Tibial artery (tissue), 4 donors: ENCODE measurements around the gene TMA7.
"Not testable (repeated sequence)": the region's sequence is repeated elsewhere in the genome, so short reads cannot be mapped to it uniquely, and the experiment has no call there.

Experiments used
- DNase-seq, 2 donors: peaks; one replicate each; pipeline ENCODE4 v3.0.0-alpha.2; 2019
- H3K27ac ChIP-seq, 2 donors: fragments of 200-600 bp; sonication (generic) in 1 of 2; 1 replicate in 1 of 2; 2 replicates in 1 of 2; pipeline ENCODE4 v1.5.1; 2018 to 2019; ENCODE audit warnings: mild to moderate bottlenecking in 1 of 2
- H3K27me3 ChIP-seq, 2 donors: fragments of 200-600 bp; sonication (generic) in 1 of 2; one replicate each; pipeline versions ENCODE4 v1.5.1 to v1.6.0; 2016 to 2019
- H3K36me3 ChIP-seq, 3 donors: fragments of 200-600 bp; sonication (generic) in 2 of 3; one replicate each; pipeline ENCODE4 v1.5.1; 2016 to 2019; ENCODE audit warnings: mild to moderate bottlenecking in 2 of 3
- H3K4me1 ChIP-seq, 4 donors: fragments of 200-600 bp; sonication (generic) in 2 of 4; 1 replicate in 3 of 4; 2 replicates in 1 of 4; pipeline ENCODE4 v1.5.1; 2016 to 2019
- H3K4me3 ChIP-seq, 2 donors: fragments of 200-600 bp; sonication (generic) in 1 of 2; 1 replicate in 1 of 2; 2 replicates in 1 of 2; pipeline ENCODE4 v1.5.1; 2018 to 2019; ENCODE audit warnings: mild to moderate bottlenecking in 2 of 2
- H3K9me3 ChIP-seq, 3 donors: fragments of 200-600 bp; sonication (generic) in 1 of 3; one replicate each; pipeline ENCODE4 v1.5.1; 2016 to 2019
- intact Hi-C: fragments of 100-400 bp; cut with DNase I; formaldehyde crosslinking; loops from one replicate; pipeline ENCODE4 v1.15.0; 2023; ENCODE audit warnings: low total_unique reads
- TF ChIP-seq, protein P1 (sequence below), 2 experiments: fragments of 200-600 bp in 1 of 2; fragments of 450-650 bp in 1 of 2; IDR thresholded peaks; one replicate each; pipeline ENCODE4 v1.5.1; 2017 to 2019; ENCODE audit warnings: antibody characterized with exemption in 2 of 2, mild to moderate bottlenecking in 1 of 2, moderate library complexity in 1 of 2

Gene TMA7

DNA sequence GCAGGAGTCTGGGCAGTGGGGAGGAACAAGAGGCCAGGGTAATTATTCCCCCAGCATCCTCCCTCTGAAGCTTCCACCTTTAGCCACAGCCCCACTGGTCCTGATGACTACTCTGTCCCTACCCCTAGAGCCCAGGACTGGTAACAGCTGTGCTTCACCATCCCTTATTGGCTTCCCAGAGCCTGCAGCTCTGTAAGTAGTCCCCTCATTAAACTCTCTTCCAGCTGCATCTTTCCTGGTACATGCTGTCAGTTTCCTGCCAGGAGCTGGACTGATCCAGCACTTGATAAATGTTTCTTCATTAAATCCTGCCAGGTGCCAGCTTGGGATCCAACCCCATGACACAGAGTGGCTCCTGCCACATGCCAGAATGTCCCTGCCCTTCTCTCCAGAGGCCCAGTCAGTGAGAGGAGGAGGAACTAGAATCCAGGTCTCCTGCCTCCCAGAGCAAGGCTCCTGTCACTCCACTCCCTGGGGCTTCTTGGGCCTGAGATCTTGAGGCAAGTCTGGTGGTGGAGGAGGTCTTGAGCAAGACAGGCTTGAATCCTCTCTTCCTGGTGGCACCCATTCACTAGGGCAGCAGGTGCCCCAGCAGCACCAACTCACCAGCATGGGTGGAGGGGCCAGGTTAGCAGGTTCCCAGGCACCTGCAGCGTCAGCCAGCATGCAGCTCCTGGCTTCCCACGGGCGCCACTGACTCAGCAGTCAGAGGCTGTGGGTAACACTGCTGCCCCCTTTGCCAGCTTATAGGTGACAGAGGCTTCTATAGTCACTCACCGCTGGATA is 40.5 kb upstream of the TMA7 start:
- peaks cover 0 to 39% (median 33%) of the 10 kb centered on the region in 4 donors for H3K4me1 ChIP-seq
- no peaks in the 10 kb centered on the region for H3K9me3 ChIP-seq
- no peak overlapping the region for H3K4me3 ChIP-seq
- H3K36me3 ChIP-seq: peaks cover 11 to 20% (median 19%) of the 10 kb centered on the region in 3 donors
- peak overlapping the region in 1 of 2 donors; percentile 4 for H3K27ac ChIP-seq
- intact Hi-C loops: loop anchor here (2.0 to 10.0 kb wide), 3 partner anchors 37 to 145 kb away; no protein-coding TSS in a partner anchor
- DNase-seq: no peak
- peaks cover 0 to 7% of the 10 kb centered on the region in 2 donors for H3K27me3 ChIP-seq
- TF ChIP-seq, protein P1, sequence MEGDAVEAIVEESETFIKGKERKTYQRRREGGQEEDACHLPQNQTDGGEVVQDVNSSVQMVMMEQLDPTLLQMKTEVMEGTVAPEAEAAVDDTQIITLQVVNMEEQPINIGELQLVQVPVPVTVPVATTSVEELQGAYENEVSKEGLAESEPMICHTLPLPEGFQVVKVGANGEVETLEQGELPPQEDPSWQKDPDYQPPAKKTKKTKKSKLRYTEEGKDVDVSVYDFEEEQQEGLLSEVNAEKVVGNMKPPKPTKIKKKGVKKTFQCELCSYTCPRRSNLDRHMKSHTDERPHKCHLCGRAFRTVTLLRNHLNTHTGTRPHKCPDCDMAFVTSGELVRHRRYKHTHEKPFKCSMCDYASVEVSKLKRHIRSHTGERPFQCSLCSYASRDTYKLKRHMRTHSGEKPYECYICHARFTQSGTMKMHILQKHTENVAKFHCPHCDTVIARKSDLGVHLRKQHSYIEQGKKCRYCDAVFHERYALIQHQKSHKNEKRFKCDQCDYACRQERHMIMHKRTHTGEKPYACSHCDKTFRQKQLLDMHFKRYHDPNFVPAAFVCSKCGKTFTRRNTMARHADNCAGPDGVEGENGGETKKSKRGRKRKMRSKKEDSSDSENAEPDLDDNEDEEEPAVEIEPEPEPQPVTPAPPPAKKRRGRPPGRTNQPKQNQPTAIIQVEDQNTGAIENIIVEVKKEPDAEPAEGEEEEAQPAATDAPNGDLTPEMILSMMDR (IDR thresholded peaks at IDR 0.05): no peak

DNA sequence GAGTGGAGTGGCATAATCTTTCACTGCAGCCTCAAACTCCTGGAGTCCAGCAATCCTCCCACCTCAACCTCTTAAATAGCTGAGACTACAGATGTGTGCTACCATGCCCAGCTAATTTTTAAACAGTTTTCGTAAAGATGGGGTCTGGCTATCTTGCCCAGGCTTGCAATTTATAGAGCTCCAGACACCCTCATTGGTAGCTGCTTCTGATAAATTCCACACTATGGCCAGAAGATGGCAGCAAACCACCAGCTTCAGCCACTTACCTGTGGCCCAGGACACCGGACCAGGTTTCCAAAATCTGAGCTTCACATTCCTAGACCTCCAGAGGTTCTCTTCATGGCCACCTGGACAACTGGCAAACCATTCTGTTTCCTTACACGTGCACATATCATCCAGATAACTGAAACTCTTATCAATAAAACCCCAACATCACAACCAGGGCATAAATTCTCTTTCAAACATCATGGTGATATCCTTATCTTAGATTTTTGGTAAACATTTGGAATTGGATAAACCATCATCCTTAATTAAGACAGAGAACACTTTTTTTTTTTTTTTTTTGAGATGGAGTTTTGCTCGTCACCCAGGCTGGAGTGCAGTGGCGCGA is 39.1 kb upstream of the TMA7 start:
- Histone ChIP-seq H3K27me3 (no peaks in the 10 kb centered on the region), H3K9me3 (no peaks in the 10 kb centered on the region), H3K27ac (peak overlapping the region; percentile 84 to 85), H3K4me3 (no peak overlapping the region), H3K4me1 (peaks cover 0 to 52% (median 47%) of the 10 kb centered on the region in 4 donors), H3K36me3 (peaks cover 18 to 33% (median 31%) of the 10 kb centered on the region in 3 donors)
- intact Hi-C loops: loop anchor here (2.0 kb wide), 1 partner anchor 36 kb away; no protein-coding TSS in a partner anchor
- TF ChIP-seq, protein P1 (IDR thresholded peaks at IDR 0.05): peak; percentile 80 to 95
- peak in 1 of 2 donors; percentile 72 for DNase-seq

DNA sequence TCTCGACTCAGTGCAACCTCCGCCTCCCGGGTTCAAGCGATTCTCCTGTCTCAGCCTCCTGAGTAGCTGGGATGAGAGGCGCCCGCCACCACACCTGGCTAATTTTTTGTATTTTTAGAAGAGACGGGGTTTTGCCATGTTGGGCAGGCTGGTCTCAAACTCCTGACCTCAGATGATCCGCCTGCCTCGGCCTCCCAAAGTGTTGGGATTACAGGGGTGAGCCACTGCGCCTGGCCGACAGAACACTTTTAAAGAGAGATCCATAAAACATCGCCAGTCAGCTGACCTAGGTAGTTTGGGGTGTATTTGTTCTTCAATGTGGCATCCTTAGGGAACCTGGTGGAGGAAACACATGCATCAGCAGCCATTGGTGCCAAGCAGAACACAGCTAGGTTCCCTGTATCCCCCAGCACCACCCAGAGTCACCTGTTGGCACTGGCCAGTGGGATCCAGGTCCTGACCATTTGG is 38.6 kb upstream of the TMA7 start:
- intact Hi-C loops: loop anchor here (2.0 kb wide), 1 partner anchor 35 kb away; no protein-coding TSS in a partner anchor
- H3K9me3 ChIP-seq, H3K4me3 ChIP-seq, H3K27me3 ChIP-seq: not testable (repeated sequence)
- Histone ChIP-seq H3K27ac (peak overlapping the region; percentile 84 to 85), H3K4me1 (peaks cover 0 to 55% (median 48%) of the 10 kb centered on the region in 4 donors), H3K36me3 (peaks cover 21 to 39% (median 37%) of the 10 kb centered on the region in 3 donors)
- peak in 1 of 2 donors; percentile 71 for DNase-seq

DNA sequence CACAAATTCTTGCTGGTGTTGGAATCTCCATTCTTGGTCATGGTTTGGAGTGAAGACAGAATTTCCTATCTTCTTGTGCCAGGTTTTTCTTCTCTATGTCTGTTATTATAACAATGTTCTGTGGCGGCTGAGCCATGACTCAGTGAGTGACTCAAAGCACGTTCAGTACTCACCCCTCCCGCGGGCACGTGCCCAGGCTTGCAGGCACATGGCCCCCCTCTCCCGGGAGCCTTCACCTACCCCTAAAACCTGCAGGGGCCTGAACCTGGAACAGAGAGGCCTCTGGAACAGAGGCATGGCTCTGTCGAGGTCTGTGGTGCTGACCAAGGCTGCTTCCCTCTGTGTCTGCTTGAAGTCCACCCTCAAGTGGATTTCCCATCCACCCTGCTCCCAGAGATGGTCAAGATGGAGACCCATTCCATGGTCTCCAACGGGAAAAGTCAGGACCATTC is 37.8 kb upstream of the TMA7 start:
- H3K36me3 ChIP-seq: peaks cover 27 to 47% (median 45%) of the 10 kb centered on the region in 3 donors
- H3K4me1 ChIP-seq: peaks cover 0 to 55% (median 48%) of the 10 kb centered on the region in 4 donors
- peak; percentile 99 for DNase-seq
- intact Hi-C loops: no loop called here
- H3K27me3 ChIP-seq: no peaks in the 10 kb centered on the region
- H3K9me3 ChIP-seq: no peaks in the 10 kb centered on the region
- no peak overlapping the region for H3K4me3 ChIP-seq
- H3K27ac ChIP-seq: peak overlapping the region; percentile 84 to 85
- TF ChIP-seq, protein P1 (IDR thresholded peaks at IDR 0.05): peak in 1 of 2 experiments; percentile 12

DNA sequence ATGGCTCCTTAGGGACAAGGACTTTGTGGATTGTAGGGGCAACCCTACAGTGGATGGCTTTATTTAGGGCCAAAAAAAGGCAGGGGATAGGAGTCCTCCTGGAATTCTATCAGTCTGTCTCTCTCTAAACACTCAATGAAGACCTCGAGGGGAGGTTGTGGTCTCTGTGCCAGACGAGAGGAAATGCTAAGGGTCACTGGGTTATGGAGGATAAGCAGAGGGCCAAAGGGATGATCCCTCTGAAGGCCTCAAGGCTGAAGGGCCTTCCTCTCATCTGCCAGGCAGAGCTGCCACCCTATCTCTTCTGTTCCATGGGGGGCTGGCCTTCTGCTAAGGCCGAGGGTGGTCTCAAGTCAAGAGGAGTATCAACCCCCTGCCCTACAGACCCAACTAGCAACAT is 37.1 kb upstream of the TMA7 start:
- Histone ChIP-seq H3K27ac (peak overlapping the region; percentile 84 to 85), H3K9me3 (no peaks in the 10 kb centered on the region), H3K4me1 (peaks cover 0 to 55% (median 48%) of the 10 kb centered on the region in 4 donors), H3K27me3 (no peaks in the 10 kb centered on the region), H3K36me3 (peaks cover 33 to 53% (median 51%) of the 10 kb centered on the region in 3 donors), H3K4me3 (no peak overlapping the region)
- TF ChIP-seq, protein P1 (IDR thresholded peaks at IDR 0.05): no peak
- intact Hi-C loops: no loop called here
- no peak for DNase-seq
